Ishikawa (cell line): ENCODE measurements around the gene GALM.

Experiments used
- CREB1 ChIP-seq: IDR thresholded peaks from 2 replicates; pipeline ENCODE4 v1.6.1; 2012; ENCODE audit warnings: low read depth
- EP300 ChIP-seq: IDR thresholded peaks from 2 replicates; pipeline ENCODE4 v1.6.1; 2012; ENCODE audit warnings: borderline replicate concordance
- NFIC ChIP-seq: IDR thresholded peaks from 2 replicates; pipeline ENCODE4 v1.6.1; 2012
- RAD21 ChIP-seq: IDR thresholded peaks from 2 replicates; pipeline ENCODE4 v1.6.1; 2012; ENCODE audit warnings: low read depth
- TAF1 ChIP-seq: IDR thresholded peaks from 2 replicates; pipeline ENCODE4 v1.6.1; 2012; ENCODE audit warnings: low read depth, mild to moderate bottlenecking
- TEAD4 ChIP-seq: IDR thresholded peaks from 2 replicates; pipeline ENCODE4 v1.6.1; 2012
- TF ChIP-seq, protein P1 (sequence below): IDR thresholded peaks from 2 replicates; pipeline ENCODE4 v1.6.1; 2012
- TF ChIP-seq, protein P2 (sequence below): IDR thresholded peaks from 2 replicates; pipeline ENCODE4 v1.6.1; 2012; ENCODE audit warnings: low read depth, mild to moderate bottlenecking

DNA sequence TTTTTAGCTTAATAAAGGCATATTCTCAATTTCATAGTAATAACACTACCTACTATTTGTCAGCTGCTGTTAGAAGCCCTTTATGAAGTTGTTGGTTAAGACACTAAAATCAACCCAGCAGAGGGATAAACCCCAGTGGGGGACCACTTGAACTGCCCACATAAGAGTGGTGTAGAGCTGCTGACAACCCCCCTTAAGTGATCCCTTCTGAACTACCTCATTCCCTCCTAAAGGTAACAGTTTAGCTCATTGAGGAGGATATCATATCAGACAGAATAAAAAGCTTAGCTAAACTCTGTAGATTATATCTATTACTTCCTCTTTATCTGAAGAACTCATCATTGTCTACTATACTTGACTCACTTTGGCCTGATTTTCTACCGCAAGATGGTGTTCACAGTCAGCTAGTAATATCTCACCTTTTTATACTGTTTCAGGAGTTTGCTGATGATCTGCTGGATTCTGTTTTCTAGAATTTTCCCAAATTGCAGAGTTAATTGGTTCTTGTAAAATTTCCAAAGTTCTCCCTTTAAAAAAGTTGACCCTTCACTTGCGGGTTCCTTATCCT, 16.2 kb downstream of the GALM start:
- TF ChIP-seq EP300 (no peak), RAD21 (no peak), TEAD4 (no peak), TAF1 (no peak), NFIC (no peak), CREB1 (no peak)
- TF ChIP-seq, protein P1, sequence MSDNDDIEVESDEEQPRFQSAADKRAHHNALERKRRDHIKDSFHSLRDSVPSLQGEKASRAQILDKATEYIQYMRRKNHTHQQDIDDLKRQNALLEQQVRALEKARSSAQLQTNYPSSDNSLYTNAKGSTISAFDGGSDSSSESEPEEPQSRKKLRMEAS, result no peak
- TF ChIP-seq, protein P2, sequence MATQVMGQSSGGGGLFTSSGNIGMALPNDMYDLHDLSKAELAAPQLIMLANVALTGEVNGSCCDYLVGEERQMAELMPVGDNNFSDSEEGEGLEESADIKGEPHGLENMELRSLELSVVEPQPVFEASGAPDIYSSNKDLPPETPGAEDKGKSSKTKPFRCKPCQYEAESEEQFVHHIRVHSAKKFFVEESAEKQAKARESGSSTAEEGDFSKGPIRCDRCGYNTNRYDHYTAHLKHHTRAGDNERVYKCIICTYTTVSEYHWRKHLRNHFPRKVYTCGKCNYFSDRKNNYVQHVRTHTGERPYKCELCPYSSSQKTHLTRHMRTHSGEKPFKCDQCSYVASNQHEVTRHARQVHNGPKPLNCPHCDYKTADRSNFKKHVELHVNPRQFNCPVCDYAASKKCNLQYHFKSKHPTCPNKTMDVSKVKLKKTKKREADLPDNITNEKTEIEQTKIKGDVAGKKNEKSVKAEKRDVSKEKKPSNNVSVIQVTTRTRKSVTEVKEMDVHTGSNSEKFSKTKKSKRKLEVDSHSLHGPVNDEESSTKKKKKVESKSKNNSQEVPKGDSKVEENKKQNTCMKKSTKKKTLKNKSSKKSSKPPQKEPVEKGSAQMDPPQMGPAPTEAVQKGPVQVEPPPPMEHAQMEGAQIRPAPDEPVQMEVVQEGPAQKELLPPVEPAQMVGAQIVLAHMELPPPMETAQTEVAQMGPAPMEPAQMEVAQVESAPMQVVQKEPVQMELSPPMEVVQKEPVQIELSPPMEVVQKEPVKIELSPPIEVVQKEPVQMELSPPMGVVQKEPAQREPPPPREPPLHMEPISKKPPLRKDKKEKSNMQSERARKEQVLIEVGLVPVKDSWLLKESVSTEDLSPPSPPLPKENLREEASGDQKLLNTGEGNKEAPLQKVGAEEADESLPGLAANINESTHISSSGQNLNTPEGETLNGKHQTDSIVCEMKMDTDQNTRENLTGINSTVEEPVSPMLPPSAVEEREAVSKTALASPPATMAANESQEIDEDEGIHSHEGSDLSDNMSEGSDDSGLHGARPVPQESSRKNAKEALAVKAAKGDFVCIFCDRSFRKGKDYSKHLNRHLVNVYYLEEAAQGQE, result no peak
